Left ventricle myocardium inferior (tissue), 1 donor: Measurements from ENCODE around the gene LRRC56. TPM values are rescaled to one million over a fixed set of nuclear protein-coding genes. Genes with fewer than 3 reads are reported as not detected.

ENCODE experiments used
- DNase-seq: peaks from one replicate; pipeline ENCODE4 v3.0.0-alpha.2; 2020
- H3K27ac ChIP-seq: fragments of 200-600 bp; replicated peaks from 2 replicates; pipeline ENCODE4 v1.8.0; 2021
- H3K27me3 ChIP-seq: fragments of 200-600 bp; 2 replicates; pipeline ENCODE4 v1.8.0; 2021; ENCODE audit warnings: low read depth
- H3K36me3 ChIP-seq: fragments of 200-600 bp; 2 replicates; pipeline ENCODE4 v1.8.0; 2021
- H3K4me1 ChIP-seq: fragments of 200-600 bp; 2 replicates; pipeline ENCODE4 v1.8.0; 2021
- H3K4me3 ChIP-seq: fragments of 200-600 bp; 2 replicates; pipeline ENCODE4 v1.8.0; 2021; ENCODE audit warnings: mild to moderate bottlenecking, moderate library complexity
- H3K9me3 ChIP-seq: fragments of 200-600 bp; replicated peaks from 2 replicates; pipeline ENCODE4 v1.8.0; 2021
- intact Hi-C: fragments of 100-400 bp; cut with micrococcal nuclease; formaldehyde crosslinking; loops from one replicate; pipeline ENCODE4 v1.11.0; 2022
- total RNA-seq: library from RNA; stranded (reverse); fragmentation: NEBNext Ultra II Directional; extraction: Animal tissue kit (Norgen Biotek cat#: 25700); gene quantifications from one replicate; pipeline ENCODE4 v1.2.1, GENCODE V29; 2021
- TF ChIP-seq, protein P1 (sequence below): fragments of 200-600 bp; IDR thresholded peaks from 2 replicates; pipeline ENCODE4 v1.8.0; 2021; ENCODE audit warnings: antibody characterized with exemption, mild to moderate bottlenecking, borderline replicate concordance
- donor health status: DM: no; HTN: yes; CAD: no; lungs with severe emphysema.

Gene LRRC56
- total RNA-seq, 1 donor from 2014 or later, result 0.25 TPM

- Histone ChIP-seq H3K27ac (no peak overlapping the region), H3K27me3 (no peaks in the 10 kb centered on the region), H3K4me1 (peaks cover 45% of the 10 kb centered on the region), H3K36me3 (peaks cover 86% of the 10 kb centered on the region), H3K9me3 (no peaks in the 10 kb centered on the region), H3K4me3 (no peak overlapping the region)
- DNase-seq, result no peak
- intact Hi-C loops, result no loop called here
- TF ChIP-seq, protein P1, sequence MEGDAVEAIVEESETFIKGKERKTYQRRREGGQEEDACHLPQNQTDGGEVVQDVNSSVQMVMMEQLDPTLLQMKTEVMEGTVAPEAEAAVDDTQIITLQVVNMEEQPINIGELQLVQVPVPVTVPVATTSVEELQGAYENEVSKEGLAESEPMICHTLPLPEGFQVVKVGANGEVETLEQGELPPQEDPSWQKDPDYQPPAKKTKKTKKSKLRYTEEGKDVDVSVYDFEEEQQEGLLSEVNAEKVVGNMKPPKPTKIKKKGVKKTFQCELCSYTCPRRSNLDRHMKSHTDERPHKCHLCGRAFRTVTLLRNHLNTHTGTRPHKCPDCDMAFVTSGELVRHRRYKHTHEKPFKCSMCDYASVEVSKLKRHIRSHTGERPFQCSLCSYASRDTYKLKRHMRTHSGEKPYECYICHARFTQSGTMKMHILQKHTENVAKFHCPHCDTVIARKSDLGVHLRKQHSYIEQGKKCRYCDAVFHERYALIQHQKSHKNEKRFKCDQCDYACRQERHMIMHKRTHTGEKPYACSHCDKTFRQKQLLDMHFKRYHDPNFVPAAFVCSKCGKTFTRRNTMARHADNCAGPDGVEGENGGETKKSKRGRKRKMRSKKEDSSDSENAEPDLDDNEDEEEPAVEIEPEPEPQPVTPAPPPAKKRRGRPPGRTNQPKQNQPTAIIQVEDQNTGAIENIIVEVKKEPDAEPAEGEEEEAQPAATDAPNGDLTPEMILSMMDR, result no peak
These were observed 42.4 kb upstream of the LRRC56 start for GRCh38 chr11:494761-495536.

DNA sequence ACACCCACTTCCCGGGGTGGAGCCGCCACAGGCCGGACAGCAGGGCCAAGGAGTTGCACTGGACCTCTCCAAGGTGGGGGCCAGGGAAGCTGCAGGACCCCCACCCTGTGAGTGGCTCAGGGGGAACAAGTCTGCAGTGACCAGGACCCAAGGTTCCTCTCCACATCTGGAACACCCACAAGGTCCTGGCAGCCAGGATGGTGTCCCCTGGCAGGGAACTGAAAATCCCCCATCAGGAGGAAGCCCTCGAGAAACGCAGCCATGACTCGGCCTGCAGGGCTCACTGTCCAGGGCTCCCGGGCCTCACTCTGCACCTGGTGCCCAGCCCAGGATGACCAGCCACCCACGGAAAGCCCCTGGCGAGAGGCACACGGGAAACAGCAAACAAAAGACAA, 41.8 kb upstream of the LRRC56 start:
- no peaks in the 10 kb centered on the region for H3K9me3 ChIP-seq
- peaks cover 51% of the 10 kb centered on the region for H3K4me1 ChIP-seq
- H3K36me3 ChIP-seq, result peaks cover 86% of the 10 kb centered on the region
- H3K27ac ChIP-seq, result peak overlapping the region; percentile 15
- no peaks in the 10 kb centered on the region for H3K27me3 ChIP-seq
- no peak overlapping the region for H3K4me3 ChIP-seq
- intact Hi-C loops, result no loop called here
- TF ChIP-seq, protein P1, result no peak
- DNase-seq, result no peak

DNA sequence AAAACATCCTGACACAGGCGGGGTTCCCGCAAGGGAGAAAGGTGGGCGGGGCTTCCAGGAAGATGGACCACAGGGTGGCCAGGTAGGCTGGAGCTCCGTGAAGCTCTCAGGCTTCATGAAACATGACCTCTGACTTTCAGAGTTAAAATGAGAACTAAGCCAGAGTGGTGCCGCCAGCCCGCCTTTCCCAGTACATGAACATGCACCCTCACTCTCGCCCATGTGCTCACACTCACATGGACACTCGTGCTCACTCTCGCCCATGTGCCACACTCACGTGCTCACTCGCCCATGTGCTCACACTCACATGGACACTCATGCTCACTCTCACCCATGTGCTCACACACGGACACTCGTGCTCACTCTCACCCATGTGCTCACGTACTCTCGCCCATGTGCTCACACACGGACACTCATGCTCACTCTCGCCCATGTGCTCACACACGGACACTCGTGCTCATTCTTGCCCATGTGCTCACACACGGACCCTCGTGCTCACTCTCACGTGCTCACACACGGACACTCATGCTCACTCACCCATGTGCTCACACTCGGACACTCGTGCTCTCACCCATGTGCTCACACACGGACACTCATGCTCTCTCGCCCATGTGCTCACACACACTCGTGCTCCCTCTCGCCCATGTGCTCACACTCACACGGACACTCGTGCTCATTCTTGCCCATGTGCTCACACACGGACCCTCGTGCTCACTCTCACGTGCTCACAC, 40.3 kb upstream of the LRRC56 start:
- Histone ChIP-seq H3K4me3 (no peak overlapping the region), H3K4me1 (peaks cover 65% of the 10 kb centered on the region)

DNA sequence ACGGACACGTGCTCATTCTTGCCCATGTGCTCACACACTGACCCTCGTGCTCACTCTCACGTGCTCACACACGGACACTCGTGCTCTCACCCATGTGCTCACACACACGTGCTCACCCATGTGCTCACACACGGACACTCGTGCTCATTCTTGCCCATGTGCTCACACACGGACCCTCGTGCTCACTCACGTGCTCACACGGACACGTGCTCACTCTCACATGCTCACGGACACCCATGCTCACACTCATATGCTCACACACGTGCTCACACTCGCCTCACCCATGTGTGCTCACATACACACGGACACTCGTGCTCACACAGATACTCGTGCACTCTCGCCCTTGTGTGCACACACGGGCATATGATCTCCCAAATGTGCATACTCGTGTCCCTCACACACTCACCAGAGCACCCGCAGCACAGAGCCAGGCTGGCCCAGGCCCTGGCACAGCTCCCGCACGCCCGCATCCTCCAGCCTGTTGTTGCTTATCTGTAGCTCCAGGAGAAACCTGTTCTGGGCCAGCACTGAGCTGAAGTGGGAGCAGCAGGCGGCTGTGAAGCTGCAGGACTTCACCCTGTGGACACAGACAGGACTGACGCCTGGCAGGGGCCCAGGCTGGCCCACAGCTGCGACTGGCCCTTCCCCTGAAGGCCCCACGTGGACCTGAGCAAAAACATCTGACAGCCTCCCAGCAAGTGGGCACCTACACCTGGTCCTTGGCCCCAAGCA, 39.6 kb upstream of the LRRC56 start:
- intact Hi-C loops, result no loop called here
- DNase-seq, result peak; percentile 62
- no peak overlapping the region for H3K4me3 ChIP-seq
- H3K27me3 ChIP-seq, result no peaks in the 10 kb centered on the region
- peaks cover 86% of the 10 kb centered on the region for H3K36me3 ChIP-seq
- peak overlapping the region; percentile 99 for H3K27ac ChIP-seq
- peaks cover 73% of the 10 kb centered on the region for H3K4me1 ChIP-seq
- no peaks in the 10 kb centered on the region for H3K9me3 ChIP-seq
- TF ChIP-seq, protein P1, result peak; percentile 36

More for the DNA sequence above, 40.3 kb upstream of the LRRC56 start:
- peaks cover 88% of the 10 kb centered on the region for H3K36me3 ChIP-seq
- H3K9me3 ChIP-seq, result no peaks in the 10 kb centered on the region
- no peak overlapping the region for H3K27ac ChIP-seq
- no peaks in the 10 kb centered on the region for H3K27me3 ChIP-seq
- intact Hi-C loops, result no loop called here
- TF ChIP-seq, protein P1, result no peak
- DNase-seq, result no peak
